HepG2 (cell line): ENCODE measurements around the gene SNX13. TPM values are rescaled to one million over a fixed set of nuclear protein-coding genes. Genes with fewer than 3 reads are reported as not detected.
A peak's percentile ranks its signal among the peaks of the same experiment; 100 is the strongest.

Experiments
- ATAC-seq: fragments of 200-7000 bp; cut with Tn5 transposase; 3 replicates; pipeline ENCODE4 v1.9.1; 2020; ENCODE audit warnings: mild to moderate bottlenecking, moderate library complexity
- BruUV-seq: library from RNA; stranded (reverse); fragments of 400-500 nt; replicated peaks from 2 replicates; lab custom pipeline; 2021; lab: Mats Ljungman, UMichigan
- CTCF ChIA-PET: fragments of 300-600 bp; formaldehyde crosslinking; extraction: SDS; loops from one replicate; lab custom pipeline; 2021; ENCODE audit warnings: low total read pairs, inconsistent platforms, low intra/inter-chr PET ratio; lab: Yijun Ruan, JAX
- POLR2A ChIA-PET: fragments of 350-600 bp; sonication (Branson Sonifier 250); formaldehyde crosslinking; loops from one replicate; lab custom pipeline; 2020; ENCODE audit warnings: antibody characterized with exemption, inconsistent platforms; lab: Yijun Ruan, JAX
- DNase-seq: peaks from one replicate; pipeline ENCODE4 v3.0.0-alpha.2; 2015; ENCODE audit warnings: low spot score
- FAIRE-seq: peaks from 3 replicates; lab custom pipeline; 2011; peaks lifted over from hg19 to GRCh38; lab: Jason Lieb, UNC
- H2AFZ ChIP-seq: one replicate; pipeline ENCODE4 v1.6.1; 2011; ENCODE audit warnings: low read length, inconsistent platforms
- H3K27ac ChIP-seq: fragments of 300-600 bp; 3 replicates; pipeline ENCODE4 v1.8.0; 2011; ENCODE audit warnings: mixed run types, mild to moderate bottlenecking, mixed read lengths, low read length, inconsistent platforms; ENCODE audit not compliant: insufficient read depth; ENCODE audit errors: extremely low read length
- H3K27me3 ChIP-seq, 2 experiments: fragments of 200-600 bp in 1 of 2; 2 replicates in 1 of 2; 3 replicates in 1 of 2; pipeline versions ENCODE4 v1.6.0 to v1.8.0; 2011; ENCODE audit warnings: low read length in 2 of 2, mild to moderate bottlenecking in 2 of 2, moderate library complexity in 2 of 2, inconsistent platforms in 1 of 2; ENCODE audit not compliant: insufficient read depth in 2 of 2, control insufficient read depth in 1 of 2
- H3K36me3 ChIP-seq, 2 experiments: fragments of 200-600 bp in 1 of 2; replicated peaks in 1 of 2; 2 replicates in 1 of 2; 3 replicates in 1 of 2; pipeline versions ENCODE4 v1.5.1 to v1.8.0; 2011; ENCODE audit warnings: low read length in 2 of 2, inconsistent platforms in 1 of 2; ENCODE audit not compliant: insufficient read depth in 2 of 2, control insufficient read depth in 1 of 2
- H3K4me1 ChIP-seq: 2 replicates; pipeline ENCODE4 v1.5.1; 2012; ENCODE audit warnings: low read length, inconsistent platforms; ENCODE audit not compliant: insufficient read depth
- H3K4me2 ChIP-seq: 2 replicates; pipeline ENCODE4 v1.6.0; 2011; ENCODE audit warnings: low read depth, low read length, inconsistent platforms
- H3K4me3 ChIP-seq, 3 experiments: fragments of 200-600 bp in 1 of 3; sonication (generic), shearing (Covaris generic) in 1 of 3; replicated peaks in 1 of 3; 2 replicates each; pipeline ENCODE4 v1.5.1; 2011 to 2016; ENCODE audit warnings: low read length in 3 of 3, inconsistent platforms in 2 of 3, low read depth in 2 of 3, mild to moderate bottlenecking in 2 of 3, control low read depth in 1 of 3, mixed read lengths in 1 of 3; ENCODE audit not compliant: insufficient read depth in 1 of 3
- H3K79me2 ChIP-seq: one replicate; pipeline ENCODE4 v1.6.1; 2011; ENCODE audit warnings: low read length, inconsistent platforms; ENCODE audit not compliant: insufficient read depth
- H3K9ac ChIP-seq: 2 replicates; pipeline ENCODE4 v1.6.0; 2011; ENCODE audit warnings: mild to moderate bottlenecking, low read depth, low read length, inconsistent platforms; ENCODE audit not compliant: insufficient read depth
- H3K9me3 ChIP-seq: 2 replicates; pipeline ENCODE4 v1.5.1; 2012; ENCODE audit warnings: mild to moderate bottlenecking, low read length
- H4K20me1 ChIP-seq: 2 replicates; pipeline ENCODE4 v1.6.0; 2011; ENCODE audit warnings: inconsistent platforms, mild to moderate bottlenecking, low read length, moderate library complexity; ENCODE audit not compliant: insufficient read depth
- ATF7-NPFF ChIP-seq: sonication (generic); formaldehyde crosslinking; IDR thresholded peaks from 2 replicates; pipeline ENCODE4 v1.8.1; 2023; ENCODE audit warnings: mild to moderate bottlenecking, low read depth, missing genetic modification reagents, moderate library complexity
- DR1 ChIP-seq: sonication (generic); formaldehyde crosslinking; IDR thresholded peaks from 2 replicates; pipeline ENCODE4 v1.8.0; 2021; ENCODE audit warnings: mild to moderate bottlenecking, missing genetic modification reagents, inconsistent platforms
- EP300 ChIP-seq, 3 experiments: sonication (generic) in 1 of 3; formaldehyde crosslinking in 1 of 3; IDR thresholded peaks; 2 replicates each; pipeline versions ENCODE4 v1.5.1 to v1.6.1; 2011 to 2020; ENCODE audit warnings: low read depth in 2 of 3, low read length in 2 of 3, borderline replicate concordance in 1 of 3, improper control_type of control experiment in 1 of 3, mild to moderate bottlenecking in 1 of 3, missing genetic modification reagents in 1 of 3, moderate library complexity in 1 of 3
- MAFF ChIP-seq: IDR thresholded peaks from 2 replicates; pipeline ENCODE4 v1.6.1; 2011; ENCODE audit warnings: low read depth, low read length, improper control_type of control experiment
- MAFK ChIP-seq, 2 experiments: IDR thresholded peaks in 1 of 2; conservative IDR thresholded peaks in 1 of 2; 2 replicates each; pipeline ENCODE4 v1.6.1; 2011; ENCODE audit warnings: improper control_type of control experiment in 2 of 2, low read length in 2 of 2
- WGBS: methylation state at CpG from one replicate; pipeline ENCODE4 v1.1.6; 2017; ENCODE audit warnings: low lambda C conversion rate; 5-methylcytosine and 5-hydroxymethylcytosine counted together
- in situ Hi-C: cut with HindIII; loops from 2 replicates; pipeline ENCODE4 v1.10.0; 2017; ENCODE audit warnings: low pct_unique_long_range_greater_than_20kb; ENCODE audit not compliant: extremely low pct_ligation_motif_present
- intact Hi-C: fragments of 100-400 bp; cut with micrococcal nuclease; formaldehyde crosslinking; loops from one replicate; pipeline ENCODE4 v1.10.0; 2022; ENCODE audit not compliant: unreplicated experiment
- polyA plus RNA-seq, 8 experiments: library from polyadenylated mRNA; depleted of rRNA in 3 of 8; stranded (reverse) in 7 of 8; unstranded in 1 of 8; fragments of >200 nt; fragmentation: Illumina TruSeq in 4 of 8; extraction: Trizol in 4 of 8; gene quantifications; 2 replicates each; pipeline versions ENCODE4 v1.2.1 to v1.2.3, GENCODE V29; 2011 to 2016; ENCODE audit warnings: low read depth in 4 of 8, missing spikeins in 1 of 8, mixed read lengths in 1 of 8; ENCODE audit not compliant: insufficient read depth in 1 of 8
- total RNA-seq, 5 experiments: library from RNA; depleted of rRNA; stranded (reverse); fragments of >200 nt; fragmentation: Illumina TruSeq; extraction: Trizol; gene quantifications; 2 replicates each; pipeline ENCODE4 v1.2.3, GENCODE V29; 2016; ENCODE audit warnings: low read depth in 1 of 5
- TF ChIP-seq, protein P1 (sequence below): sonication (generic); formaldehyde crosslinking; IDR thresholded peaks from 2 replicates; pipeline ENCODE4 v1.4.0; 2020; ENCODE audit warnings: missing genetic modification reagents
- TF ChIP-seq, protein P2 (sequence below): sonication (generic); formaldehyde crosslinking; IDR thresholded peaks from 2 replicates; pipeline ENCODE4 v1.9.0; 2021; ENCODE audit warnings: missing genetic modification reagents, mild to moderate bottlenecking, borderline replicate concordance

SNX13 gene
- total and polyA plus RNA-seq, 2 of the 13 experiments (the other 11 are each of a cell fraction or from before 2014, with no cell fraction given), result 14.3 to 32.3 TPM

DNA sequence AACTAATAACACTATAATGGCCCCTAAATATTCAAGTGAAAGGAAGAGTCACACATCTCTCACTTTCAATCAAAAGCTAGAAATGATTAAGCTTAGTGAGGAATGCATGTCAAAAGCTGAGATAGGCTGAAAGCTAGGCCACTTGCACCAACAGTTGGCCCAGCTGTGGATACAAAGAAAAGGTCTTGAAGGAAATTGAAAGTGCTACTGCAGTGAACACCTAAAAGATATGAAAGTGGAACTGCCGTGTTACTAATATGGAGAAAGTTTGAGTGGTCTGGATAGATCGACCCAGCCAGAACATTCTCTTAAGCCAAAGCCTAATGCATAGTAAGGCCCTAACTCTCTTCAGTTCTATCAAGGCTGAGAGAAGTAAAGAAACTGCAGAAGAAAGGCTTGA, 12.1 kb upstream of the SNX13 start (continued):
- TF ChIP-seq, protein P1, sequence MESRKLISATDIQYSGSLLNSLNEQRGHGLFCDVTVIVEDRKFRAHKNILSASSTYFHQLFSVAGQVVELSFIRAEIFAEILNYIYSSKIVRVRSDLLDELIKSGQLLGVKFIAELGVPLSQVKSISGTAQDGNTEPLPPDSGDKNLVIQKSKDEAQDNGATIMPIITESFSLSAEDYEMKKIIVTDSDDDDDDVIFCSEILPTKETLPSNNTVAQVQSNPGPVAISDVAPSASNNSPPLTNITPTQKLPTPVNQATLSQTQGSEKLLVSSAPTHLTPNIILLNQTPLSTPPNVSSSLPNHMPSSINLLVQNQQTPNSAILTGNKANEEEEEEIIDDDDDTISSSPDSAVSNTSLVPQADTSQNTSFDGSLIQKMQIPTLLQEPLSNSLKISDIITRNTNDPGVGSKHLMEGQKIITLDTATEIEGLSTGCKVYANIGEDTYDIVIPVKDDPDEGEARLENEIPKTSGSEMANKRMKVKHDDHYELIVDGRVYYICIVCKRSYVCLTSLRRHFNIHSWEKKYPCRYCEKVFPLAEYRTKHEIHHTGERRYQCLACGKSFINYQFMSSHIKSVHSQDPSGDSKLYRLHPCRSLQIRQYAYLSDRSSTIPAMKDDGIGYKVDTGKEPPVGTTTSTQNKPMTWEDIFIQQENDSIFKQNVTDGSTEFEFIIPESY (CRISPR knock-in tag), result no peak
- TF ChIP-seq, protein P2, sequence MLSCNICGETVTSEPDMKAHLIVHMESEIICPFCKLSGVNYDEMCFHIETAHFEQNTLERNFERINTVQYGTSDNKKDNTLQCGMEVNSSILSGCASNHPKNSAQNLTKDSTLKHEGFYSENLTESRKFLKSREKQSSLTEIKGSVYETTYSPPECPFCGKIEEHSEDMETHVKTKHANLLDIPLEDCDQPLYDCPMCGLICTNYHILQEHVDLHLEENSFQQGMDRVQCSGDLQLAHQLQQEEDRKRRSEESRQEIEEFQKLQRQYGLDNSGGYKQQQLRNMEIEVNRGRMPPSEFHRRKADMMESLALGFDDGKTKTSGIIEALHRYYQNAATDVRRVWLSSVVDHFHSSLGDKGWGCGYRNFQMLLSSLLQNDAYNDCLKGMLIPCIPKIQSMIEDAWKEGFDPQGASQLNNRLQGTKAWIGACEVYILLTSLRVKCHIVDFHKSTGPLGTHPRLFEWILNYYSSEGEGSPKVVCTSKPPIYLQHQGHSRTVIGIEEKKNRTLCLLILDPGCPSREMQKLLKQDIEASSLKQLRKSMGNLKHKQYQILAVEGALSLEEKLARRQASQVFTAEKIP, result no peak

DNA sequence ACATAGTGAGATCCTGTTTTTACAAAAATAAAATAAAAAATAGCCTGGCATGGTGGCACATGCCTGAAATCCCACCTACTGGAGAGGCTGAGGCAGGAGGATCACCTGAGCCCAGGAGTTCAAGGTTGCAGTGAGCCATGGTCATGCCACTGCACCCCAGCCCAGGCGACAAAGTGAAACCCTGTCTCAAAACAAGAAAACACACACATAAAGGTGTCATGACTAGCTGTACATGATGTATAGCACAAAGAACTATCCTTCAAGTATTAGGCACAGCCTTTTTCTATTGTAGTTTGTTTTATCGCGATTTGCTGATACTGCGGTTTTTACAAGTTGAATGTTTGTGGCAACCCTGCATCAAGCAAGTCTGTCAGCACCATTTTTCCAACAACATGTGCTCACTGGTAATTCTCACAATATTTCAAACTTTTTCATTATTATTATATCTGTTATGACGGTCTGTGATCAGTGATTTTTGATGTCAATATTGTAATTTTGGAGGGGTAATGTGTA, 11.5 kb upstream of the SNX13 start:
- H3K4me3 ChIP-seq, result no peak overlapping the region
- TF ChIP-seq MAFF, result peak; percentile 94
- TF ChIP-seq DR1 (CRISPR knock-in tag), result no peak
- no peak for TF ChIP-seq ATF7-NPFF (CRISPR knock-in tag)
- TF ChIP-seq MAFK (conservative IDR thresholded peaks at IDR 0.05 in 1 of 2, IDR thresholded peaks at IDR 0.05 in 1 of 2; ENCODE audit: low read length in 2 of 2), result peak; percentile 95 to 96
- TF ChIP-seq EP300 (IDR thresholded peaks at IDR 0.05; ENCODE audit: low read depth in 2 of 2, low read length in 2 of 2), result no peak
- no peak for TF ChIP-seq EP300 (CRISPR knock-in tag; IDR thresholded peaks at IDR 0.05; ENCODE audit: borderline replicate concordance)
- H3K9me3 ChIP-seq, result no peaks in the 10 kb centered on the region
- H3K36me3 ChIP-seq, result no peaks in the 10 kb centered on the region
- ChIA-PET POLR2A (no interaction called here), CTCF (no interaction called here)
- intact Hi-C loops (no loop called here), in situ Hi-C loops (no loop called here)
- no peak overlapping the region for H3K27ac ChIP-seq
- ATAC-seq (no peak), FAIRE-seq (no peak), DNase-seq (no peak)
- H3K4me2 ChIP-seq, result no peak overlapping the region
- no peak overlapping the region for H2AFZ ChIP-seq
- H3K27me3 ChIP-seq, result no peaks in the 10 kb centered on the region; a peak in 1 of 5 replicates
- no peaks in the 10 kb centered on the region for H3K79me2 ChIP-seq
- no peaks in the 10 kb centered on the region for H4K20me1 ChIP-seq
- H3K9ac ChIP-seq, result no peak overlapping the region
- H3K4me1 ChIP-seq, result no peaks in the 10 kb centered on the region
- 70% methylated on average over 5 of the region's 5 CpGs for WGBS
- no TSS peak for BruUV-seq
